ENCODE measurements around the gene DLD. TPM values are rescaled to one million over a fixed set of nuclear protein-coding genes. Genes with fewer than 3 reads are reported as not detected.

Gene DLD
- total RNA-seq, 1 donor from 2014 or later, result 69.4 TPM

DNA sequence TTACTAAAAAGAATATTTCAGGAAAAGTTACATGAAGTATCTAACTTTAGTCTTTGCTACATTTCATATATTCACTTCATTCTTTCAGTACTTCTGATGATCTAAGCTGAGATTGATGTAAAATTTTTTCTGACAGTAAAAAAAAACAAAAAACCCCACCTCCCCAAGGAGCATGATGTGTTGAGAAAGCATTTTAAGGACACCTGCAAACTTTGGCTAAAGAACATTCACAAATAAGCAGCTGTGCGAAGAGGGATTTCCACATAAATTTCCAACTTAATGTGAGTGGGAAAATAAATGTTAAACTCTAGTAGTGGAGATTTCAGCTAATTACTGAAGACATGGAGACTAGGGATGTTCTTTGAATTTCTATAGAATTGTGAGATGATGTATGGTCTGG lies 35.5 kb downstream of the DLD start:
- Histone ChIP-seq H3K9me3 (ENCODE audit: control insufficient read depth in 3 of 3, low read length in 3 of 3) (no peaks in the 10 kb centered on the region), H3K9ac (ENCODE audit: low read depth in 1 of 3, low read length in 3 of 3) (no peak overlapping the region), H3K36me3 (ENCODE audit: control insufficient read depth in 3 of 3, insufficient read depth in 3 of 3, low read length in 3 of 3) (peaks cover 0 to 29% (median 20%) of the 10 kb centered on the region in 3 donors), H3K27ac (ENCODE audit: low read depth, low read length) (no peak overlapping the region), H3K27me3 (ENCODE audit: control insufficient read depth in 3 of 3, insufficient read depth in 3 of 3, low read length in 3 of 3) (no peaks in the 10 kb centered on the region), H3K4me3 (ENCODE audit: low read length in 3 of 3) (no peak overlapping the region), H3K4me1 (ENCODE audit: control insufficient read depth in 3 of 3, insufficient read depth in 3 of 3, low read length in 3 of 3) (no peaks in the 10 kb centered on the region)

DNA sequence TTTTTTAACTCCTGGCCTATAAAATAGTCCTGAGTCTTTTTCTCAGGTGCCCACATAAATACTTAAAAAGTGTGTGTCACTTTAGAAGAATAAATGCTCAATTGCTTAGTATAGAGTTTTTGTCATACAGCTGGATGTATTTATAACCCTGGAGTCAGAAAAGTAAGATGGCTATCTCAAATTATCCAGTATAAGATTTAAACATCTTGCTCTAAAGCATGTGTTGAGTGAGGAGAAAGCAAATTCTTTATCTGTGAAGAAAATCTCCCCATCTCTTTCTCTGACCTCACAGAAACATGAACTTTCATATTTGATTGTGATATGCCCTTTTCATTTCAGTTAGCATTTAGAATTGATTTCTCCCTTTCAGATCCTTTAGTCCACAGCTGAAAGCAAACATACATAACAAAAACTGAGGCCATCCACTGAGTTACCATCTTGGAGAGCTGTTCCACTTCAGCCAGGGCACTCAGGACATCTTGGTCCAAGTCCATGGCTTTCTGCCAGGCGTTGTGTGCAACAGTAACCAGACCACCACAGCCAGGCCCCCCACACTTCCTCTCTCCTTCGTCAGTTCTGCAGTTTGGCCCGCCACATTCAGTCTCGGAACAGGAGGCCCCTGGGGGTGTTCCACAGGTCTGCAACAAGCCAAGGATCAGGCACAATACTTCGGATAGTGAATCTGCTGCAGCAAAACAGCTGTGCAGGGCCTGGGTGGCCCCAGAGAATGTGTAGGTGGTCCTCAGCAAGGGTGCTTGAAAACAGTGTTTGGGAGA lies 40.9 kb downstream of the DLD start:
- Histone ChIP-seq H3K27me3 (ENCODE audit: control insufficient read depth in 3 of 3, insufficient read depth in 3 of 3, low read length in 3 of 3) (no peaks in the 10 kb centered on the region), H3K9me3 (ENCODE audit: control insufficient read depth in 3 of 3, low read length in 3 of 3) (no peaks in the 10 kb centered on the region), H3K9ac (ENCODE audit: low read depth in 1 of 3, low read length in 3 of 3) (no peak overlapping the region), H3K4me3 (ENCODE audit: low read length in 3 of 3) (no peak overlapping the region), H3K36me3 (ENCODE audit: control insufficient read depth in 3 of 3, insufficient read depth in 3 of 3, low read length in 3 of 3) (peaks cover 6 to 24% (median 22%) of the 10 kb centered on the region in 3 donors), H3K27ac (ENCODE audit: low read depth, low read length) (no peak overlapping the region), H3K4me1 (ENCODE audit: control insufficient read depth in 3 of 3, insufficient read depth in 3 of 3, low read length in 3 of 3) (no peaks in the 10 kb centered on the region)

DNA sequence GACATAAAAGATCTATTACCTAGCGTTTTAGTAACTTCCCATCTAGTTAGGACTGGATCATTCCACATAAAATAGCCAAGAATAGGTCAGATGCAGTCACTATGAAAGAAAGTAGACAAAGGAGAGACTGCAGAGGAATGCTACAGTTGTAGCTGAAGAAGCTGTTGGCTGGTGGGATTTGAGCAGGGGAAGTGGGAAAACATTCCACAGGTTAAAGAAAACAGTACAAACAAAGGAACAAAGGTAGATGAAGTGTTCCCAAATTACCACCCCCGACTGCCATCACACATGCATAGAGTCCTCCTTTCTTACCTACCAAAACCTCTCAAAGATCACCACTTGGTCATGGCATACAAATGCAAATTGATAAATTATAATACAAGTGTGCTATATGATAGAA lies 41.8 kb downstream of the DLD start:
- H3K27ac ChIP-seq (ENCODE audit: low read depth, low read length), result no peak overlapping the region
- no peak overlapping the region for H3K9ac ChIP-seq (ENCODE audit: low read depth in 1 of 3, low read length in 3 of 3)
- H3K27me3 ChIP-seq (ENCODE audit: control insufficient read depth in 3 of 3, insufficient read depth in 3 of 3, low read length in 3 of 3), result no peaks in the 10 kb centered on the region
- H3K36me3 ChIP-seq (ENCODE audit: control insufficient read depth in 3 of 3, insufficient read depth in 3 of 3, low read length in 3 of 3), result peaks cover 6 to 24% (median 19%) of the 10 kb centered on the region in 3 donors
- H3K9me3 ChIP-seq (ENCODE audit: control insufficient read depth in 3 of 3, low read length in 3 of 3), result no peaks in the 10 kb centered on the region
- peaks cover 0 to 6% (median 3%) of the 10 kb centered on the region in 3 donors for H3K4me1 ChIP-seq (ENCODE audit: control insufficient read depth in 3 of 3, insufficient read depth in 3 of 3, low read length in 3 of 3)
- H3K4me3 ChIP-seq (ENCODE audit: low read length in 3 of 3), result no peak overlapping the region

DNA sequence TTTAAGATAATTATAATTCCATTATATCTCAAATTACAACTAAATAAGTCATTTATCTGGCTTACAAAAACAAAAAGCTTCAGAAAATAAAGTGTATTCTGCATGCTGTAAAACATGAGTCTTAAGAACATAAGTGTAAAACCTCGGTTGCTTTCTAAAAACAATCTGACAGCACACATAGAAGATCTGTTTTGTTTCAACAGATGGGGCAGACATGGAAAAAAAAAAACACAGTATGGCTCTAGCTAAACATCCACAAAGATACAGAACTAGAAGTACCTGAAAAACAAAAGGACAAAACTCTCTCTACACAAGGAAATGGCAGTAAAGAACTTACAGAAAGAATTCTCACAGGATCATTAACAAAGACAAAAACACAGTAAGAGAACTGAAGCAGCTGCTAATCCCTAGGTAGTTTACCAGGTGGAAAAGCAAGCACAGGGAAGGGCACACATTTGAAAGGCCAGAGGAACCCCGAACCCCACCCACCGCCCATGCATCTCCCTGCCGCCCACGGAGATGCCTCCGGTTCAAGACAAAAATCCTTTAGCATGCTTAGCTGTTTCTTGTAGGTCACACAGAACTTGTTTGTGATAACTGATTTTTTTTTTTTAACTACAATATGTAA lies 42.5 kb downstream of the DLD start:
- no peak overlapping the region for H3K4me3 ChIP-seq (ENCODE audit: low read length in 3 of 3)
- H3K9ac ChIP-seq (ENCODE audit: low read depth in 1 of 3, low read length in 3 of 3), result no peak overlapping the region
- H3K4me1 ChIP-seq (ENCODE audit: control insufficient read depth in 3 of 3, insufficient read depth in 3 of 3, low read length in 3 of 3), result peaks cover 2 to 13% (median 5%) of the 10 kb centered on the region in 3 donors
- H3K9me3 ChIP-seq (ENCODE audit: control insufficient read depth in 3 of 3, low read length in 3 of 3), result no peaks in the 10 kb centered on the region
- H3K36me3 ChIP-seq (ENCODE audit: control insufficient read depth in 3 of 3, insufficient read depth in 3 of 3, low read length in 3 of 3), result peaks cover 6 to 24% (median 19%) of the 10 kb centered on the region in 3 donors
- H3K27ac ChIP-seq (ENCODE audit: low read depth, low read length), result no peak overlapping the region
- no peaks in the 10 kb centered on the region for H3K27me3 ChIP-seq (ENCODE audit: control insufficient read depth in 3 of 3, insufficient read depth in 3 of 3, low read length in 3 of 3)

DNA sequence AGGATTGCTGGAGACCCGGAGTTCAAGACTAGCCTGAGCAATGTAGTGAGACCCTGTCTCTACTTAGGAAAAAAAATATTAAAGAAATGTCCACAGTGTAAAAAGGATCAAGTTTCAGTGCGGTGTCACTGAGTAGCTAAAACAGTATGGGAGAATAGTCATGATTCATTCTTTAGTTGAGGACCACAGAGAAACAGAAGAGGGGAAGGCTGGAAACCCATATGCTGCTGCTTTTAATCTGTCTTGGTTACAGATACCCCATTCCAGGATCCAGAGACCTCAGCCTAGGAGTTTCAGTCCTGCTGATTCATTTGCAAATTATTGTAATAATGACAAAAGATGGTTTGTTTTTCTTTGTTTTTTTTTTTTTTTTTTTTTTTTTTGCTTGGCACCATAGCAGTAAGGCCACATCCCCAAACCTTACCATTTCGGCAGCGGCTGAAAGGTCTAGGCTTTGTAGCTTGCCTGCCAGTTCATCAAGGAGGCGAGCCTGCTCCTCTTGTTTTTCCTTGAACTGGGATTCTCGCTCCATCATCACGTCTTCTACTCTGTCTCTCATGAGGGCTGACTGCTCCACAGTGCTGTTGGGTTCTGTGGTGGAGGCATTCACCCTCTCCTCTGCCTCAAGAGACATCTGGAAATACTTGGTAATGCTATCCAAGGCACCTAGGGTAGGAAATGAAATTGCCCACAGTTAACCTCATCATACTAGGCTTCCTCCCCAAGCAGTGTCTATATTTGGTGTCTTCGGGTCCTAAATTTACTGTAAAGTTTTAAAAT lies 44.2 kb downstream of the DLD start:
- Histone ChIP-seq H3K4me3 (ENCODE audit: low read length in 3 of 3) (no peak overlapping the region), H3K9me3 (ENCODE audit: control insufficient read depth in 3 of 3, low read length in 3 of 3) (no peaks in the 10 kb centered on the region), H3K27ac (ENCODE audit: low read depth, low read length) (no peak overlapping the region), H3K9ac (ENCODE audit: low read depth in 1 of 3, low read length in 3 of 3) (no peak overlapping the region), H3K27me3 (ENCODE audit: control insufficient read depth in 3 of 3, insufficient read depth in 3 of 3, low read length in 3 of 3) (no peaks in the 10 kb centered on the region), H3K4me1 (ENCODE audit: control insufficient read depth in 3 of 3, insufficient read depth in 3 of 3, low read length in 3 of 3) (peaks cover 12 to 25% (median 20%) of the 10 kb centered on the region in 3 donors), H3K36me3 (ENCODE audit: control insufficient read depth in 3 of 3, insufficient read depth in 3 of 3, low read length in 3 of 3) (peaks cover 9 to 23% (median 18%) of the 10 kb centered on the region in 3 donors)

DNA sequence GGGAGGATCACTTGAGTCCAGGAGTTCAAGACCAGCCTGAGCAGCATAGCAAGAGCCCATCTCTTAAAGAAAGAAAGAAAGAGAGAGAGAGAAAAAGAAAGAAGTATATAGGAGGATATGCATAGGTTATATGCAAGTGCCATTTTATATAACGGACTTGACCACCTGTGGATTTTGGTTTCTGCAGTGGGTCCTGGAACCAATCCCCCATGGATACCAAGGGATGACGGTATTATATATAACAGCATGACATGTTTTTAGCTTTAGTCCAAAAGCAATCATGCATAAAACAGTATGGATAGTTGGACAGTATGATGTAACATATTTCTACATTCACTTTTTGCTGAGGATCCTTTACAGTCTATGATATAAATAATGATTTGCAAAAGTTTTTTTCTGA lies 45.3 kb downstream of the DLD start:
- H3K9ac ChIP-seq (ENCODE audit: low read depth in 1 of 3, low read length in 3 of 3), result no peak overlapping the region
- no peaks in the 10 kb centered on the region for H3K9me3 ChIP-seq (ENCODE audit: control insufficient read depth in 3 of 3, low read length in 3 of 3)
- H3K4me3 ChIP-seq (ENCODE audit: low read length in 3 of 3), result no peak overlapping the region
- peaks cover 14 to 30% (median 20%) of the 10 kb centered on the region in 3 donors for H3K4me1 ChIP-seq (ENCODE audit: control insufficient read depth in 3 of 3, insufficient read depth in 3 of 3, low read length in 3 of 3)
- no peaks in the 10 kb centered on the region for H3K27me3 ChIP-seq (ENCODE audit: control insufficient read depth in 3 of 3, insufficient read depth in 3 of 3, low read length in 3 of 3)
- no peak overlapping the region for H3K27ac ChIP-seq (ENCODE audit: low read depth, low read length)
- H3K36me3 ChIP-seq (ENCODE audit: control insufficient read depth in 3 of 3, insufficient read depth in 3 of 3, low read length in 3 of 3), result peaks cover 13 to 26% (median 18%) of the 10 kb centered on the region in 3 donors

DNA sequence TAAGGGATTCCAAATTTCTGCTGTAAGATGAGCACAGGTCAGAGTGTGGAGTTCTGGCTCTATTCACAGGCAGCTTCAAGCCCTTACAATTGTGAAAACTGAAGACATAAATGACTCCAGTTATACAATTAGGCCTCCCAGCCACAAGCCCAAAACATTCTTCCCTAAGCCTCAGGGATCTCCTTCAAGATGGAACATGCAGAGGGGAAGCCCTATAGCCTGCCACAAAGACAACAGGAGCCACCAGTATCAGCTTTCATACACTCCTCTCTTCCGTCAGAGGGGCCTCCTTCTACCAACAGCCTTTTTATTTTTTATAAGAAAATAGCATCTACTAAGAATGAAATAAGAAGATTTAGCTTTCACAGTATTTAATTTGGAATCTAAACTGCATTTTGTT lies 46.5 kb downstream of the DLD start:
- Histone ChIP-seq H3K4me3 (ENCODE audit: low read length in 3 of 3) (no peak overlapping the region), H3K9ac (ENCODE audit: low read depth in 1 of 3, low read length in 3 of 3) (no peak overlapping the region), H3K27ac (ENCODE audit: low read depth, low read length) (peak overlapping the region; percentile 5), H3K27me3 (ENCODE audit: control insufficient read depth in 3 of 3, insufficient read depth in 3 of 3, low read length in 3 of 3) (no peaks in the 10 kb centered on the region), H3K4me1 (ENCODE audit: control insufficient read depth in 3 of 3, insufficient read depth in 3 of 3, low read length in 3 of 3) (peaks cover 14 to 30% (median 20%) of the 10 kb centered on the region in 3 donors), H3K9me3 (ENCODE audit: control insufficient read depth in 3 of 3, low read length in 3 of 3) (no peaks in the 10 kb centered on the region), H3K36me3 (ENCODE audit: control insufficient read depth in 3 of 3, insufficient read depth in 3 of 3, low read length in 3 of 3) (peaks cover 8 to 25% (median 10%) of the 10 kb centered on the region in 3 donors)

DNA sequence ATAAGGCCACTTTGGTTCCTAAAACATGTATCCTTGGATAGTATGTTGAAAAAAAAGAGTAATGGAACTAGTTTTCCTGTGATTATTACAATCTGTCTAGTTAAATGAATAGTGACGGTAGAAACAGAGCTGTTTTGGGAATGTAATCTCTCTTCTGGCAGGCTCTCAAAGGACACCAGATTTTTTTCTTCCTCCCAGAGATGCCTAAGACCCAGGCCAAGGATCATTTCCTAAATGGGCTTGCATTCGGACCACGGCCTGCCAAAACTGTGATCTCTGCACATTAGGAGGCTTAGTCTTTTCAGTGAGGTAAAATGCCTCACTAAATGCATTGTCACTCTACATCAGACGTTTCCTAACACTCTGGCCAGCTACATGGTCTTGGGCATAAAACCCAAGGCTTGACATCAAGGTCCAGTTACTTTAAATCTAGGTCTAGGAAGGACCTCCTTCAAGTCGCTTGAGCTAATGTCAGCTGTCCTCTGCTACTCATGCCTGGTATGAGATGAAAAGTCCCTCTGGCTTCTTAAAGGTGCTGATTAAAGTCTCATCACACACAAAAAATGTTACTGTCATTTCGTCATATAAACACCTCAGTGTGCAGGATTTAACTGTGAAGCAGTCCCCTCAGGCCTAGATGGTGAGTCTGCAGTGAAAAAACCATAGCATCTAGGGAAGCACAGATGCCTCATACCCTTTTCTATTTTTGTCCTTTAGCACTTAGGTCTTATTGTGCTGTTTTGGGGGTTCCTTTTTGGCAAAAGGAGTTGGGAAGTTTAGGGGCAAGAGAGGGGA lies 47.7 kb downstream of the DLD start:
- no peaks in the 10 kb centered on the region for H3K27me3 ChIP-seq (ENCODE audit: control insufficient read depth in 3 of 3, insufficient read depth in 3 of 3, low read length in 3 of 3)
- peak overlapping the region in 1 of 3 donors; percentile 4 for H3K9ac ChIP-seq (ENCODE audit: low read depth in 1 of 3, low read length in 3 of 3)
- H3K9me3 ChIP-seq (ENCODE audit: control insufficient read depth in 3 of 3, low read length in 3 of 3), result no peaks in the 10 kb centered on the region
- peak overlapping the region; percentile 5 for H3K27ac ChIP-seq (ENCODE audit: low read depth, low read length)
- H3K4me1 ChIP-seq (ENCODE audit: control insufficient read depth in 3 of 3, insufficient read depth in 3 of 3, low read length in 3 of 3), result peaks cover 16 to 30% (median 20%) of the 10 kb centered on the region in 3 donors
- H3K36me3 ChIP-seq (ENCODE audit: control insufficient read depth in 3 of 3, insufficient read depth in 3 of 3, low read length in 3 of 3), result peaks cover 8 to 26% (median 11%) of the 10 kb centered on the region in 3 donors
- no peak overlapping the region for H3K4me3 ChIP-seq (ENCODE audit: low read length in 3 of 3)
